ENCODE data around the gene CASP5.
"Not testable (repeated sequence)": the region's sequence is repeated elsewhere in the genome, so short reads cannot be mapped to it uniquely, and the experiment has no call there.

CASP5 gene

DNA sequence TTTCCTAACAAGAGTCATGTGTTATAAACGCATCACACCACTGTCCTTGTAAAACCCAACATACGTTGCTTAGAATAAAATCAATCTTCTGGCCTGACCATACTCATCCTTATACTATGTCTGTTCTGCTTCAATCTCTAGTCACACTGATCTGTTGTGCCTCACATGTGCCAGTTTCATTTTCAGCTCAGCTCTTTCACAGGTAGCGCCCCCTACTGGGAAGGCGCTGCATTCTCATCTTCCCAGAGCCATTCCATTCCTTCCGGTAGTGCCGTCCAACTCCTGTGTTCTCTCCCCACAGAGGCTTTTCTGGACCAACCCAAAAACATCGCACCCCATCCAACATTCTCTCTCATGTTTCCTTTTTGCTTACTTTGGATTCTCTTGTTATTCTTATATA is 22.2 kb downstream of the CASP5 start:
- peak; percentile 89 for ATAC-seq
- peak; percentile 51 to 69 for DNase-seq (ENCODE audit: low spot score in 2 of 2)
- Mint-ChIP-seq H3K9me3 (no peaks in the 10 kb centered on the region), H3K36me3 (no peaks in the 10 kb centered on the region), H3K4me1 (peaks cover 9% of the 10 kb centered on the region), H3K4me3 (no peak overlapping the region), H3K27ac (no peak overlapping the region)

DNA sequence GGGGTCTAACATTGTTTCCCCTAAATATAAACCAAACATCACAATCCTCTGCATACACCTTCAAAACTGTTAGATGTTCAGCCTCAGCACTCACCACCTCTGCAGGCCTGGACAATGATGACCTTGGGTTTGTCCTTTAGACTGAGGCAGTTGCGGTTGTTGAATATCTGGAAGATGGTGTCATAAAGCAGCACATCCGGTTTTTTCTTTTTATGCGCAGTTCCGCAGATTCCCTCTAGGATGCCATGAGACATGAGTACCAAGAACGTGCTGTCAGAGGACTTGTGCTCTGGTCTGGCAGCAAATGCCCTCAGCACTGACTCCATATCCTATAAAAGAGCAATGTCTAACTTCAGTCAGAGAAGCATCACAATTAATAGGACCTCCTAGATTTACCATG is 22.8 kb downstream of the CASP5 start:
- no peak overlapping the region for H3K4me3 Mint-ChIP-seq
- H3K9me3 Mint-ChIP-seq, result no peaks in the 10 kb centered on the region
- H3K4me1 Mint-ChIP-seq, result peaks cover 9% of the 10 kb centered on the region
- no peak for ATAC-seq
- DNase-seq (ENCODE audit: low spot score in 2 of 2), result no peak
- no peak overlapping the region for H3K27ac Mint-ChIP-seq
- H3K36me3 Mint-ChIP-seq, result no peaks in the 10 kb centered on the region

DNA sequence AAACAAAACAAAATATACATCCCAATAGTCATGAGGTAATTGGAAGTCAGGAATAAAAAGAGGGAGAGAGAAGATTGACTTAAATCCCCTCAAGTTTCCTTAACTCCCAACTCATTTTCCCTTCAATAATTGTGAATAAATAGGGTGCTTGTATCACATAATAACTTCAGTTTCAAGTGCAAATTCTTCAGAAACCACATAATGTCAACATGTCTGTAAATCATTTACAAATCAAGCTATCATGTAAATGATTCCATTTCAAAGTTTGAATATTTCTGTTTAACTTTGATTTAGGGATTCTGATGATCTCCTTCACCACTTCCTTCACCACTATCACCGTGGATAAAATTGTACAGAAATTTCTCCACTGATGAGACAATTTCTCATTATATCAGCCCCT is 23.2 kb downstream of the CASP5 start:
- Mint-ChIP-seq H3K36me3 (no peaks in the 10 kb centered on the region), H3K4me3 (no peak overlapping the region), H3K9me3 (no peaks in the 10 kb centered on the region), H3K27ac (no peak overlapping the region), H3K4me1 (peaks cover 9% of the 10 kb centered on the region)
- no peak for DNase-seq (ENCODE audit: low spot score in 2 of 2)
- no peak for ATAC-seq

DNA sequence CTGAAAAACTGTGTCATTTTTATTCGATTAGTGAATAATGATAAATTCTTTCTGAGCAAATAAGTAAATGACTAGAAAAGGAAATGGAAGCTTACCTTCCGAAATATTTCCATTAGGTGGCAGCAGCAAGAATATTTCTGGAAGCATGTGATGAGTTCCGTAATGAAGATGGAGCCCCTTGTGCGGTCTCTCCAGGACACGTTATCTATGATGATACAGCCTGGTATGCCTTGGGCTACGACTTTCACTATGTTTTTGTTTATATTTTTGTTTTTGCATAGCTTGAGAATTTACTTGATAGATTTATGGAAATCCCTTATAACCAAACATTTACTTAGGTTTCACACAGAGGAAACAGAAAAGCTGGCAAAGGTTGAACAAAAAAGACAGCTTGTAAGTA is 25.7 kb downstream of the CASP5 start:
- ATAC-seq (no peak), DNase-seq (ENCODE audit: low spot score in 2 of 2) (no peak)
- H3K36me3 Mint-ChIP-seq, result no peaks in the 10 kb centered on the region
- no peaks in the 10 kb centered on the region for H3K9me3 Mint-ChIP-seq
- no peak overlapping the region for H3K27ac Mint-ChIP-seq
- H3K4me1 Mint-ChIP-seq, result peaks cover 9% of the 10 kb centered on the region
- H3K4me3 Mint-ChIP-seq, result no peak overlapping the region

DNA sequence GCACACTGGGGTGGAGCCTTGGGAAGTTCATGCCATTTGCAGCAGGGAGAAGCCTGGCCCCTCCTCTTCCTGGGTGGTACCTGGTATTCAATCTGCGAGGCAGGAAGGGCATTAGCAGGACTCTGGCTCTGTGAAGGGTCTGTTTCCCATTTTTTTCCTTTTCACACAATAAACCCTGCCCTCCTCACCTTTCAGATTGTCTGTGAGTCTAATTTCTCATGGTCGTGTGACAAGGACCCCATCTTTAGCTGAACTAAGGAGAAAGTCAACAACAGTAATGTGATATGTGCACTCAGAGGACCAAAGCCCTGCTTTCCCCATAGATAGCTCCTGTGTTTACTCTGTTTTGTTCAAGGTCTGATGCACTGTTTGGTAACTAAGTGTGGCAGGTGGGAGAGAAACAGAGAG is 28.0 kb downstream of the CASP5 start:
- DNase-seq (ENCODE audit: low spot score in 2 of 2) (no peak), ATAC-seq (no peak)
- Mint-ChIP-seq H3K9me3 (no peaks in the 10 kb centered on the region), H3K4me1 (no peaks in the 10 kb centered on the region), H3K4me3 (no peak overlapping the region), H3K36me3 (no peaks in the 10 kb centered on the region), H3K27ac (no peak overlapping the region)

DNA sequence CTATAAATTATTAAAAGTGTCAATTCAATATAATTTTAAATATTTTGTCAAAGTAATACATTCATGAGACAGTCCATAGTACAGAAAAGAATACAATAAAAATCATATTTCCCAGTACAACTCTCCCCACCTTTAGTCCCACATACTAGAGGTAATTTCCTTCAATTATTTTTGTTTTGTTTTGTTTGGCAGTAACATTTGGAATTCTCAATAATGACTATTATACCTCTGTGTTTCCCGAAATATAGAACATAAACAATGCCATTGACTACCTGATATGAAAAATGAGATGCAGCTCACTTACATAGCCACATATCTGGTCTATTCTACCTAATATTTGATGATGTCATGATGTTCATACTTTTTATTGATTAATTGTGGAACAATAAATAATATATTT is 30.2 kb downstream of the CASP5 start:
- Mint-ChIP-seq H3K36me3 (no peaks in the 10 kb centered on the region), H3K9me3 (peaks cover 4% of the 10 kb centered on the region), H3K4me1 (no peaks in the 10 kb centered on the region), H3K27ac (no peak overlapping the region), H3K4me3 (no peak overlapping the region)
- no peak for DNase-seq (ENCODE audit: low spot score in 2 of 2)
- ATAC-seq, result no peak

DNA sequence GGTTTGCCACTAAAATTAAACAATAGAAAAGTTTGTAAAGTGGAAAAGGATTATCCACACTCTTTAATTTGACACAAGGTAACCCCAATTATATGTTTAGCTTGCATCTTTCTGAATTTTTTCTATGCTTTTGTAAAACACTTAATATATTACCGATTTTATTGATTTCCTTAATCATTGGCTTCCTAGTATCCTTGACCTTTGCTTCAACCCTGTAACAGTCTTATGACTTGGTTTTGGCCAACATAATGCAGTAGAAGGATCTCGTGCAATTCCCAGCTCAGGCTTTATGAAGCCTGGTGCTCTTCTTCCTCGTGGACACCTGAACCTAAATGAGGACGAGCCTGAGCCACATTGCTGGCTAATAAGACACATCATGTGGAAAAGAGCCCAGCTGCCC is 31.0 kb downstream of the CASP5 start:
- Mint-ChIP-seq H3K36me3 (no peaks in the 10 kb centered on the region), H3K27ac (no peak overlapping the region), H3K9me3 (peaks cover 7% of the 10 kb centered on the region), H3K4me1 (no peaks in the 10 kb centered on the region), H3K4me3 (no peak overlapping the region)
- ATAC-seq (no peak), DNase-seq (ENCODE audit: low spot score in 2 of 2) (no peak)

DNA sequence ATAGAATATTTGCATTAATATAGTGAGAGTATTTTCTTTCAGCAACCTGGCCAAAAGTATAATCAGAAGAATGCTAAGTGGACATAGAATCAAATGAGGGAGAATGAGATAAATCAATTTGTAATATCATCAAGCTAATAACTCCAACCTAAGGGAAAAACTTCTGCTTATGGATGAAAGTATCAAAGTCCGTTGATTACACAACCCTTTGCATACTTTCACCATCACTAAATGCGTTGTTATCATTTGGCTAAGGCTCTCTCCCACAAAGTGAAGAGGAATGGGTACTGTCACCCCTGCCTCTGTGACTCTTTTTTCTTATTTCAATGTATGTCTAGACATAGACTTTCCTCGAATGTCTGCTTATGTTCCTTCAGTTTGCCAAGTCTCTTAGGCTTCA is 38.2 kb downstream of the CASP5 start:
- no peak overlapping the region for H3K4me3 Mint-ChIP-seq
- no peaks in the 10 kb centered on the region for H3K36me3 Mint-ChIP-seq
- DNase-seq (ENCODE audit: low spot score in 2 of 2) (no peak), ATAC-seq (no peak)
- peaks cover 7% of the 10 kb centered on the region for H3K9me3 Mint-ChIP-seq
- no peaks in the 10 kb centered on the region for H3K4me1 Mint-ChIP-seq
- no peak overlapping the region for H3K27ac Mint-ChIP-seq

DNA sequence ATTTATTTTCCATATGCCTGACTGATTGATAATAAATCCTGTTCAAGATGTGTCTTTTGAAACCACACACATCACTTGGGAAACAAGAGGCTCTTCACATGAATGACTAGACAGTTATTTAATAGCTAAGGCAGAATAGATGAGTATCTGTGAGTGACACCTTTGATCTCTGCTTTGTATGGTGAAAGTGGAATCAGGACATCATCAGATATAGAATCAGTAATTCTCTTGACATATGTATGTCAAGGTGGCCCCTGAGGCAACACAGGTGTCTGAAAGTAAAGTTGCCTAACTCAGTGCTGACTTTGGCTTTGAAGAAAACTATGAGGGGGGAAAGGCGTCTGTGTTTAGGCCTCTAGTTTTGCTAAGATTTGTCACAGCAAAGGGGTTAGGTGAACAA is 43.1 kb downstream of the CASP5 start:
- ATAC-seq (no peak), DNase-seq (ENCODE audit: low spot score in 2 of 2) (no peak)
- H3K9me3 Mint-ChIP-seq, result no peaks in the 10 kb centered on the region
- H3K27ac Mint-ChIP-seq, result no peak overlapping the region
- H3K4me1 Mint-ChIP-seq, result peaks cover 5% of the 10 kb centered on the region
- H3K36me3 Mint-ChIP-seq, result no peaks in the 10 kb centered on the region
- H3K4me3 Mint-ChIP-seq, result no peak overlapping the region

DNA sequence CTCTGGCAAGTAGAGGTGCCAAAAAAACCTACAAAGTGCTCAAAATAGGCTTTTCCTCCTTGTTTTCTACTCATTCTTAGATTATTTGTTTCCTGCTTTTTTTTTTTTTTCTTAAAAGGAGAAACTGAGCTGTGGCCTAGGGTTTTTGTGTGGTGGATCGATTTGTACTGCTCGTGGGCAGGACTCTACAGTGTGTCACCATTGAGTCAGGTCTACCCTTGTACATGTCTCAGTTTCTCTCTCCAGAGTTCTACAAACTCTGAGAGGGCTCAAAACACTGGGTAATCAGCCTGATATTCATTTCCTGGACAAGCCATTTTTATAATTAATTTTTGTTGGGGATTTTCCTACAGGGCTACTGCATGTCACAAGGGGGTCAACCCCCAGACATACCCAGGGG is 49.4 kb downstream of the CASP5 start:
- Mint-ChIP-seq H3K4me1 (peaks cover 25% of the 10 kb centered on the region), H3K27ac (no peak overlapping the region), H3K4me3 (no peak overlapping the region), H3K36me3 (no peaks in the 10 kb centered on the region), H3K9me3 (peaks cover 7% of the 10 kb centered on the region)
- ATAC-seq, result peak; percentile 87
- DNase-seq (ENCODE audit: low spot score in 2 of 2), result no peak

DNA sequence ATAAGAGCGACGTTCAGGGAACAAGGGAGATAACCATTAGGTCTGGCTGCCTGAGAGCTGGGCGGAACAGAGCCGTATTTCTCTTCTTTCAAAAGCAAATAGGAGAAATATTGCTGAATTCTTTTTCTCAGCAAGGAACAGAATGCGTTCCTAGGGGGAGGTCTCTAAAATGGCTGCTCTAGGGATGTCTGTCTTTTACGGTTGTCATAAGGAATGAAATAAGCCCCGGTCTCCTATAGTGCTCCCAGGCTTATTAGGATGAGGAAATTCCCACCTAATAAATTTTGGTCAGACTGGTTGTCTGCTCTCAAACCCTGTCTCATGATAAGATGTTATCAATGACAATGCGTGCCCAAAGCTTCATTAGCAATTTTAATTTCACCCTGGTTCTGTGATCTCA is 50.0 kb downstream of the CASP5 start:
- H3K9me3 Mint-ChIP-seq; H3K4me3 Mint-ChIP-seq; DNase-seq (ENCODE audit: low spot score in 2 of 2); H3K27ac Mint-ChIP-seq; ATAC-seq; H3K36me3 Mint-ChIP-seq: not testable (repeated sequence)
- H3K4me1 Mint-ChIP-seq, result peaks cover 32% of the 10 kb centered on the region

DNA sequence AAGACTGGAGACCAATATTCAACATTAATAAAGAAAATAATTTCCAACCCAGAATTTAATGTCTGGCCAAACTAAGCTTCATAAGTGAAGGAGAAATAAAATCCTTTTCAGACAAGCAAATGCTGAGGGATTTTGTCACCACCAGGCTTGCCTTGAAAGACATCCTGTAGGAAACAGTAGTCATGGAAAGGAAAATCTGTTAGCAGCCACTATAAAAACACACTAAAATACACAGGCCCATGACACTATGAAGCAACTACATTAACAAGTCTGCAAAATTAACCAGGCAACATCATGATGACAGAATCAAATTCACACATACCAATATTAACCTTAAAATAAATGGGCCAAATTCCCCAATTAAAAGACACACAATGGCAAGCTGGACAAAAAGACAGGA is 52.2 kb downstream of the CASP5 start:
- no peak for ATAC-seq
- DNase-seq (ENCODE audit: low spot score in 2 of 2), result no peak
- no peaks in the 10 kb centered on the region for H3K36me3 Mint-ChIP-seq
- no peak overlapping the region for H3K4me3 Mint-ChIP-seq
- H3K9me3 Mint-ChIP-seq, result peaks cover 7% of the 10 kb centered on the region
- H3K4me1 Mint-ChIP-seq, result peaks cover 54% of the 10 kb centered on the region
- no peak overlapping the region for H3K27ac Mint-ChIP-seq

DNA sequence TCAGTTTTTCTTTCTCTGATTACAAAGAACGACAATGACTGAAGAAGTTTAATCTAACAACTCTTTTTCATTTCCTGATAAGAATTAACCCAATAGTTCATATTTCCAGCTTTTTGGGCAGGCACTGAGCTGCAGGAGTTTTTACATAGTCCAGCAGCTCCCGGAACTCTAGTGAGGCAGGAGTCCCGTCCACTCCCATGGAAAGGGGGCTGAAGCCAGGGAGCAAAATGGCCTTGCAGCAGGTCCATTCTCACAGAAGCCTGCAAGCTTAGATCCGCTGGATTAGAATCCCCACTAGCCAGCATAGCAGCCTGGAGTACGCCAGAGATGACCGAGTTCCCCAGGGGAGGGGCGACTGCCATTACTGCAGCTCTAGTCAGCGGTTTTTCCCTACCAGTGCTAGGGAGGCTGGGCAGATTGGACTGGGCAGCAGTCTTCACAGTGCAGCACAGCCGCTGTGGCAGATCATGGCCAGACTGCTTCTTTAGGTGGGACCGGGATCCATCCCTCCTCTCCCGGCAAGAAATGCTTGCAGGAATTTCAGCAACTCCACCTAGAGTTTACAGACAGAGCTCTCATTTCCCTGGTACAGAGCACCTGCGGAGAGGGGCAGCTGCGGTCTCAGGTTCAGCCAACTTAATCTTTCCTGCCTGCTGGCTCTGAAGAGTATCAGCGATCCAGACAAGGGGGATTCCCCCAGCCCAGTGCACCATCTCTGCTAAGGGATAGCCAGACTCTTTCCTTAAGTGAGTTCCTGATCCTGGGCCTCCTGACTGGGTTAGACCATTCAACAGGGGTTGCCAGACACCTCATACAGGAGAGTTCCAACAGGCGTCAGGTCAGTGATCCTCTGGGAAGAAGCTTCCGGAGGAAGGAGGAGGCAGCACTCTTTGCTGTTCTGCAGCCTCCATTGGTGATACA is 53.9 kb downstream of the CASP5 start:
- Mint-ChIP-seq H3K9me3 (peaks cover 7% of the 10 kb centered on the region), H3K4me1 (peaks cover 64% of the 10 kb centered on the region), H3K27ac (peak overlapping the region; percentile 96), H3K4me3 (peak overlapping the region; percentile 88), H3K36me3 (peaks cover 5% of the 10 kb centered on the region)
- DNase-seq (ENCODE audit: low spot score in 2 of 2) (no peak), ATAC-seq (no peak)

DNA sequence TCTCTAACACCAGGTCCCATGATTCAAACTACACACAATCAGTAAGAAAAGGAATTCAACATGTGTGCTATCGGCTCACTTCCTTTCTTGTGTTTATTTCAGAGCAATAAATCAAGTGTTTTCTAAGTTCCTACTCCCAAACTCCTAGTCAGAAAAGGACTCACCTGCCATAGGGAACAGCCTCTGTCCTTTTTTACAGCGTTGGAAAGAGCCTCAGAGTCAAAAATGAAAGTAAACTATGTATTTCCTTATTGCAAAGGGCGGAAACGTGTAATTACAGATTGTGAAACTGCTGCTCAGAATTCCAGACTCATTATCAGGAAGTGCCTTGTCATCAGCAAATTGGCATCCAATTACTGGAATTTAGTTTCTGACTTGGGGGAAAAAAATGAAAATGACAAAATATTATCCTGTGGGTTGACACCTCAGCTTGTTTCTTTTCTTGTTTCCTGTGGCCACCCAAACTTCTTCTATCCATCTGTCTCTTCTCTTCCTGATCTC is 54.6 kb downstream of the CASP5 start, which contains the start of gene CASP4:
Gene CASP4, minus strand, starts transcription at position 220 of the 501 bp plus-strand sequence. Its CDS starts 49 bp downstream, at position 171.
- H3K27ac Mint-ChIP-seq, result peak within 1 kb of the TSS; percentile 96
- peaks cover 7% of the 10 kb centered on the region for H3K9me3 Mint-ChIP-seq
- ATAC-seq, result peak; percentile 57
- peaks cover 67% of the 10 kb centered on the region for H3K4me1 Mint-ChIP-seq
- DNase-seq (ENCODE audit: low spot score in 2 of 2), result peak in 1 of 2 donors; percentile 52
- H3K4me3 Mint-ChIP-seq, result peak within 1 kb of the TSS; percentile 88
- peaks cover 9% of the 10 kb centered on the region for H3K36me3 Mint-ChIP-seq

DNA sequence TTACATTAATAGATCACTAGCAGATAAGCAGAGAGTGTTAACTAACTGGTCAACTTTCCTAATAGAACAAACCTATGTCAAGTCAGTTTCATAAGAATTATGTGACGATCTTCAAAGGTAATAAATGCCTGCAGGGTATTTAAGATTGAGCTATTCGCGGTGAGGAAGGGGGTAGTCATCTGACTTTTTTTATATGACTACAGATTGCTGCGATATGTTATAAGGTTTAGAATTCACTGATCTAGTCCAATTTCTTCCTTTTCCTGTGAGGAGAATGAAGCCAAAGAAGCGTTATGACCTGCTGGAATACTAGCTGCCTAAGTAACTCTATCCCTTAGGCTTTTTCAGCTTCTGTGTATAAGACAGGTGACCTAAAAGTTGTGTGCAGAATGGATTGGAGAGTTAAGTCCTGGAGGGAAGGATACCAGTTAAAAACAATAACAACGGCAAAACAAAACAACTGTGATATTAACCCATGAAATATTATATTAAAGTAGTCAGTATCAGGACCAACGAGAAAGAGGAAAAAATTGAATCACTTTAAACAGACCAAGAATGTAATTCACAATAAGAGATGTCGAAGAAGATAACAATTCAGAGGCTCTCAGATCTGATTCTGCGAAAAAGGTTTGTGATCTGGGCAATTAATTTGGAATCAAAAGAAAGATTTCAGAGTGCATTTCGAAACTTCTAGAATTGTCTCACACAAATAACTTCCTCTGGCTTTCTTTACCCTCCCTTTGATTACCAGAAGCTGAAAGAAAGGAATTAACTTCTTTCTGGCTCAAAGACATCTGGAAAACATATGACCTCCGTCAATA is 55.2 kb downstream of the CASP5 start:
- H3K27ac Mint-ChIP-seq, result peak overlapping the region; percentile 96
- no peak for DNase-seq (ENCODE audit: low spot score in 2 of 2)
- H3K4me3 Mint-ChIP-seq, result peak overlapping the region; percentile 88
- peaks cover 15% of the 10 kb centered on the region for H3K36me3 Mint-ChIP-seq
- H3K9me3 Mint-ChIP-seq, result peaks cover 2% of the 10 kb centered on the region
- peak; percentile 71 for ATAC-seq
- H3K4me1 Mint-ChIP-seq, result peaks cover 74% of the 10 kb centered on the region

Measured in stimulated activated effector memory CD8-positive, alpha-beta T cell treated with anti-CD3 and anti-CD28 coated beads, Interleukin-12 subunit alpha, Interleukin-12 subunit beta, amount 100 ng/mL, for 72 hours (primary cell).